HFFc6 (cell line): Measurements from ENCODE around the gene XXYLT1. TPM values are rescaled to one million over a fixed set of nuclear protein-coding genes. Genes with fewer than 3 reads are reported as not detected.

Experiments used
- DNase-seq: peaks from one replicate; pipeline ENCODE4 v3.0.0-alpha.2; 2018
- H3K27ac Mint-ChIP-seq: 2 replicates; pipeline ENCODE4 v1.8.0; 2020; ENCODE audit warnings: mild to moderate bottlenecking, mixed read lengths
- H3K27me3 Mint-ChIP-seq: 2 replicates; pipeline ENCODE4 v1.8.0; 2021; ENCODE audit warnings: mild to moderate bottlenecking, moderate library complexity, mixed read lengths; ENCODE audit not compliant: insufficient read depth
- H3K36me3 Mint-ChIP-seq: 2 replicates; pipeline ENCODE4 v1.8.0; 2021; ENCODE audit warnings: low read depth, mixed read lengths
- H3K4me1 Mint-ChIP-seq: 2 replicates; pipeline ENCODE4 v1.8.0; 2020; ENCODE audit warnings: low read depth, mixed read lengths
- H3K4me3 Mint-ChIP-seq: 2 replicates; pipeline ENCODE4 v1.8.0; 2020; ENCODE audit warnings: mild to moderate bottlenecking, moderate library complexity, mixed read lengths
- H3K9me3 Mint-ChIP-seq: 2 replicates; pipeline ENCODE4 v1.8.0; 2020; ENCODE audit warnings: mild to moderate bottlenecking, mixed read lengths
- CTCF ChIP-seq: fragments of 200-600 bp; sonication (generic); IDR thresholded peaks from 2 replicates; pipeline ENCODE4 v1.5.0; 2021; ENCODE audit warnings: antibody characterized with exemption, mild to moderate bottlenecking
- total RNA-seq, 6 experiments: library from RNA; stranded (reverse); fragmentation: NEBNext Ultra II Directional; extraction: Animal tissue kit (Norgen Biotek cat#: 25700); gene quantifications; 2 replicates in 1 of 6; 3 replicates in 5 of 6; pipeline ENCODE4 v1.2.3, GENCODE V29; 2021

XXYLT1 gene
- total RNA-seq, 6 experiments from 2014 or later = 16.9 to 24.2 (median 18.3) TPM

- H3K36me3 Mint-ChIP-seq = peaks cover 11% of the 10 kb centered on the region
- TF ChIP-seq CTCF = 0 out of 2 replicates have a peak, but pooled peaks have one; percentile 8
- H3K4me3 Mint-ChIP-seq = no peak overlapping the region
- H3K4me1 Mint-ChIP-seq = peaks cover 55% of the 10 kb centered on the region
- 0 out of 2 replicates have a peak, but pooled peaks cover 3% of the 10 kb centered on the region for H3K27me3 Mint-ChIP-seq
- DNase-seq = no peak
- no peaks in the 10 kb centered on the region for H3K9me3 Mint-ChIP-seq
- peak overlapping the region; percentile 69 for H3K27ac Mint-ChIP-seq
Measured at GRCh38 chr3:195203606-195204005, 67.4 kb downstream of the XXYLT1 start.

- Mint-ChIP-seq H3K36me3 (peaks cover 7% of the 10 kb centered on the region), H3K9me3 (no peaks in the 10 kb centered on the region), H3K4me1 (peaks cover 65% of the 10 kb centered on the region), H3K4me3 (no peak overlapping the region), H3K27me3 (0 out of 2 replicates have a peak, but pooled peaks cover 6% of the 10 kb centered on the region), H3K27ac (no peak overlapping the region)
- DNase-seq = no peak
- no peak for TF ChIP-seq CTCF
Measured at GRCh38 chr3:195201295-195201694, 69.7 kb downstream of the XXYLT1 start.

GRCh38 chr3:195200010-195200822 is 70.7 kb downstream of the XXYLT1 start:
- Mint-ChIP-seq H3K36me3 (peaks cover 7% of the 10 kb centered on the region), H3K4me3 (no peak overlapping the region), H3K4me1 (peaks cover 70% of the 10 kb centered on the region), H3K27ac (no peak overlapping the region; the same call in 1 of the 2 replicates), H3K27me3 (peaks cover 6% of the 10 kb centered on the region; the same call in 1 of the 2 replicates), H3K9me3 (no peaks in the 10 kb centered on the region)
- DNase-seq = no peak
- no peak for TF ChIP-seq CTCF

- Mint-ChIP-seq H3K36me3 (0 out of 2 replicates have a peak, but pooled peaks cover 3% of the 10 kb centered on the region), H3K27me3 (peaks cover 6% of the 10 kb centered on the region; the same call in 1 of the 2 replicates), H3K9me3 (no peaks in the 10 kb centered on the region), H3K4me3 (peak overlapping the region; percentile 47), H3K4me1 (peaks cover 64% of the 10 kb centered on the region), H3K27ac (peak overlapping the region; percentile 91)
- TF ChIP-seq CTCF = no peak
- DNase-seq = no peak
Measured at GRCh38 chr3:195198426-195199346, 72.3 kb downstream of the XXYLT1 start.

- Mint-ChIP-seq H3K27me3 (peaks cover 6% of the 10 kb centered on the region; the same call in 1 of the 2 replicates), H3K27ac (peak overlapping the region; percentile 91), H3K9me3 (no peaks in the 10 kb centered on the region), H3K36me3 (0 out of 2 replicates have a peak, but pooled peaks cover 3% of the 10 kb centered on the region), H3K4me3 (peak overlapping the region; percentile 47), H3K4me1 (peaks cover 59% of the 10 kb centered on the region)
- DNase-seq = peak; percentile 89
- TF ChIP-seq CTCF = no peak
Measured at GRCh38 chr3:195197765-195198425, 73.1 kb downstream of the XXYLT1 start.
